ENCODE data around the gene TTLL7. TPM values are rescaled to one million over a fixed set of nuclear protein-coding genes. Genes with fewer than 3 reads are reported as not detected.

The TTLL7 gene
- total and polyA plus RNA-seq, 2 experiments from 2014 or later: 2.7 to 2.9 TPM

GRCh38 chr1:83856381-83856780 is 142.6 kb downstream of the TTLL7 start:
- H3K27ac ChIP-seq: no peak overlapping the region
- no peaks in the 10 kb centered on the region for H3K9me2 ChIP-seq (ENCODE audit: insufficient read depth)
- no peak overlapping the region for H3K9ac ChIP-seq
- H3K36me3 ChIP-seq (ENCODE audit: low read depth): no peaks in the 10 kb centered on the region
- H3F3A ChIP-seq (ENCODE audit: insufficient read depth): no peaks in the 10 kb centered on the region
- no peak overlapping the region for H3K4me3 ChIP-seq
- no peak overlapping the region for H3K4me2 ChIP-seq (ENCODE audit: unreplicated experiment)
- no peak overlapping the region for H2AFZ ChIP-seq
- no peaks in the 10 kb centered on the region for H4K20me1 ChIP-seq (ENCODE audit: insufficient read depth)
- H3K4me1 ChIP-seq (ENCODE audit: insufficient read depth): no peaks in the 10 kb centered on the region
- DNase-seq: no peak
- TF ChIP-seq EZH2phosphoT487 (IDR thresholded peaks at IDR 0.05; ENCODE audit: insufficient read depth, low read depth): no peak
- no peaks in the 10 kb centered on the region for H3K27me3 ChIP-seq (replicated peaks; ENCODE audit: insufficient read depth)
- 88 to 91% methylated on average over 2 of the region's 2 CpGs for WGBS, 2 experiments (ENCODE audit: low coverage in 1 of 2, low lambda C conversion rate in 2 of 2, missing lambda C conversion rate in 2 of 2)
- H3K9me3 ChIP-seq (ENCODE audit: low read depth): no peaks in the 10 kb centered on the region
- in situ Hi-C loops (cut with MboI): no loop called here
- H3K79me2 ChIP-seq (ENCODE audit: insufficient read depth): no peaks in the 10 kb centered on the region

- no peak overlapping the region for H3K27ac ChIP-seq
- TF ChIP-seq EZH2phosphoT487 (IDR thresholded peaks at IDR 0.05; ENCODE audit: insufficient read depth, low read depth) (no peak), EZH2 (IDR thresholded peaks at IDR 0.05; ENCODE audit: insufficient read depth, poor library complexity, severe bottlenecking) (no peak)
Measured at GRCh38 chr1:83854456-83854855, 144.5 kb downstream of the TTLL7 start.

GRCh38 chr1:83850834-83851233 is 148.1 kb downstream of the TTLL7 start:
- Histone ChIP-seq H3K27ac (no peak overlapping the region), H3K36me3 (ENCODE audit: low read depth) (no peaks in the 10 kb centered on the region), H3K4me2 (ENCODE audit: unreplicated experiment) (no peak overlapping the region), H3F3A (ENCODE audit: insufficient read depth) (peaks cover 3% of the 10 kb centered on the region; the same call in 1 of the 2 replicates), H3K4me3 (no peak overlapping the region), H3K4me1 (ENCODE audit: insufficient read depth) (no peaks in the 10 kb centered on the region), H4K20me1 (ENCODE audit: insufficient read depth) (no peaks in the 10 kb centered on the region), H2AFZ (no peak overlapping the region), H3K79me2 (ENCODE audit: insufficient read depth) (no peaks in the 10 kb centered on the region), H3K9me3 (ENCODE audit: low read depth) (no peaks in the 10 kb centered on the region), H3K9ac (no peak overlapping the region), H3K9me2 (ENCODE audit: insufficient read depth) (no peaks in the 10 kb centered on the region), H3K27me3 (replicated peaks; ENCODE audit: insufficient read depth) (no peaks in the 10 kb centered on the region)
- WGBS, 2 experiments (ENCODE audit: low coverage in 1 of 2, low lambda C conversion rate in 2 of 2, missing lambda C conversion rate in 2 of 2): 63 to 80% methylated on average over 3 of the region's 3 CpGs
- TF ChIP-seq EZH2phosphoT487 (IDR thresholded peaks at IDR 0.05; ENCODE audit: insufficient read depth, low read depth) (no peak), EZH2 (IDR thresholded peaks at IDR 0.05; ENCODE audit: insufficient read depth, poor library complexity, severe bottlenecking) (no peak)
- in situ Hi-C loops (cut with MboI): no loop called here
- no peak for DNase-seq

More at GRCh38 chr1:83854456-83854855, 144.5 kb downstream of the TTLL7 start:
- no peaks in the 10 kb centered on the region for H3K9me2 ChIP-seq (ENCODE audit: insufficient read depth)
- no peak for DNase-seq
- H2AFZ ChIP-seq: no peak overlapping the region
- no peaks in the 10 kb centered on the region for H3K9me3 ChIP-seq (ENCODE audit: low read depth)
- H4K20me1 ChIP-seq (ENCODE audit: insufficient read depth): no peaks in the 10 kb centered on the region
- no peaks in the 10 kb centered on the region for H3K36me3 ChIP-seq (ENCODE audit: low read depth)
- no peak overlapping the region for H3K9ac ChIP-seq
- H3K27me3 ChIP-seq (replicated peaks; ENCODE audit: insufficient read depth): no peaks in the 10 kb centered on the region
- 100% methylated on average over 1 of the region's 1 CpG for WGBS, 2 experiments (ENCODE audit: low coverage in 1 of 2, low lambda C conversion rate in 2 of 2, missing lambda C conversion rate in 2 of 2)
- H3F3A ChIP-seq (ENCODE audit: insufficient read depth): no peaks in the 10 kb centered on the region
- no peaks in the 10 kb centered on the region for H3K4me1 ChIP-seq (ENCODE audit: insufficient read depth)
- H3K4me2 ChIP-seq (ENCODE audit: unreplicated experiment): no peak overlapping the region
- H3K79me2 ChIP-seq (ENCODE audit: insufficient read depth): no peaks in the 10 kb centered on the region
- in situ Hi-C loops (cut with MboI): no loop called here
- H3K4me3 ChIP-seq: no peak overlapping the region

- peaks cover 5% of the 10 kb centered on the region; the same call in 1 of the 2 replicates for H3K4me1 ChIP-seq (ENCODE audit: insufficient read depth)
- H4K20me1 ChIP-seq (ENCODE audit: insufficient read depth): no peaks in the 10 kb centered on the region
- H3K4me3 ChIP-seq: no peak overlapping the region
- no peak overlapping the region for H3K27ac ChIP-seq
- 85 to 94% methylated on average over 3 of the region's 3 CpGs for WGBS, 2 experiments (ENCODE audit: low coverage in 1 of 2, low lambda C conversion rate in 2 of 2, missing lambda C conversion rate in 2 of 2)
- H3K9me2 ChIP-seq (ENCODE audit: insufficient read depth): no peaks in the 10 kb centered on the region
- H3K79me2 ChIP-seq (ENCODE audit: insufficient read depth): no peaks in the 10 kb centered on the region
- no peaks in the 10 kb centered on the region for H3K27me3 ChIP-seq (replicated peaks; ENCODE audit: insufficient read depth)
- peaks cover 7% of the 10 kb centered on the region; the same call in 1 of the 2 replicates for H3F3A ChIP-seq (ENCODE audit: insufficient read depth)
- no peak for DNase-seq
- TF ChIP-seq EZH2phosphoT487 (IDR thresholded peaks at IDR 0.05; ENCODE audit: insufficient read depth, low read depth) (no peak), EZH2 (IDR thresholded peaks at IDR 0.05; ENCODE audit: insufficient read depth, poor library complexity, severe bottlenecking) (no peak)
- no peak overlapping the region for H3K9ac ChIP-seq
- no peak overlapping the region for H2AFZ ChIP-seq
- no peaks in the 10 kb centered on the region for H3K36me3 ChIP-seq (ENCODE audit: low read depth)
- in situ Hi-C loops (cut with MboI): no loop called here
- no peaks in the 10 kb centered on the region for H3K9me3 ChIP-seq (ENCODE audit: low read depth)
- no peak overlapping the region for H3K4me2 ChIP-seq (ENCODE audit: unreplicated experiment)
Measured at GRCh38 chr1:83849191-83850061, 149.5 kb downstream of the TTLL7 start.
